Right forelimb (tissue), 1 donor: ENCODE results near the gene SLC35E1.
"Not testable (repeated sequence)": the region's sequence is repeated elsewhere in the genome, so short reads cannot be mapped to it uniquely, and the experiment has no call there.

Source experiments
- DNase-seq: peaks from one replicate; pipeline ENCODE4 v3.0.0-alpha.2; 2018

SLC35E1 gene

DNA sequence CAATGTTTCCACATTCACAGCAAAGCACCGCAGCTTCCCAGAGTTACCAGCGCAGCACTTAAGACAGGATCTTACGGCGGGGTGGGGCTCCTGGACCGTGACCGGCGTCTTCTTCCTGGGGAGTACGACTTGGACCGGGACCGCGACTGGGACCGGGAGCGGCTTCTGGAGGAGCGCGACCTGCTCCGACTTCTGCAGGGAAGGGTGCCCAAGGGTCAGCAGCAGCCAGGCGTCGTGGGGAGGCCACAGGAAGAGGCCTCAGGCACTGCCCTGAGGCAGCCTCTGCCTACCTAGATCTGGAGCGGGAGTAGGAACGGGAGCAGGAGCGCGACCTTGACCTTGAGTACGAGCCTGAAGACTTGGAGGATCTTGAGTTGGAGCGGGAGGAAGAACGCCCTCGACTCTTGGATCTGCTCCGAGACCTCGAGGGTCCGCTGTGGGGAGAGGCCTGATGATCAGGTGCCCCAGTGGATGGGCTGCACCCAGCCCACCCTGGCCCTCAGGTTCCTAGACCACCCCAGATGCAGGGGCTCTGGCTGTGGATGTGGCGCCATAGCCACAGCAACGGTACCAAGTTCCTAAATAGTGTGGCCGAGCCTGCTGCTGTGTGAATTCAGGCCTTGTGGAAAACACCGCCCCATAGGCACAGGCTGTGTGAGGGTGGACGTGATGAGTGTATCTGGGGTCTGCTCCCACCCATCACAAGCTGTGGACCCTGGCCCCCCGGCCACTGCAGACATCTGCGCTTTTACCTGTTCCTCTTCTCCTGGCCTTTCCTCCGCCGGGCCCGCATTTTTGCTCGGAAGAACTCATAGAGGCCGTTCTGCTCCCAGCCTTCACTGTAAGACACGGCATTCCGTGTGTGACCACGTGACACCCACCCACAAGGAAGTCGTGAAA is 51.9 kb downstream of the SLC35E1 start:
- no peak for DNase-seq

DNA sequence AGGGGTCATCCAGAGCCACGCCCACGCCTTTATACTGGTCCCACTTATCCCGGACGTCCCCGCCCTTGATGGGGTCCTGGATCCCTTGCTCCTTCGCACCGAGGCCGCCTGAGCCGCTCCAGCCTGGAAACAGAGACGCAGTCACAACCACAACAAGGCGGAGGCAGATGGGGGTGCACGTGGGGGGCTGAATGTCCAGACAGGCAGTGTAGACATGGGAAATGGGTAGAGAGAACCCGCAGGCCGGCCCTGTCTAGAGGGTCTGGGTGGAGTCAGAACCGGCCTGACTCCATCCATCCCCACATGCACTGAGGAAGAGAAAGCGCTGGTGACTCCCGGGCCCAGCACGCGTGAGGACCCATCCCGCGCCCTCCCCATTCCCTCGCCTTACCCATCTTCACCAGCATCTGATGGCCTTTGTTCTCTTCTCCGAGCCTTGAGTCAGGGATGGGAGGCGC is 53.0 kb downstream of the SLC35E1 start:
- DNase-seq: no peak

GRCh38 chr19:16518483-16519229 is 53.6 kb downstream of the SLC35E1 start:
- no peak for DNase-seq

GRCh38 chr19:16518061-16518460 is 54.2 kb downstream of the SLC35E1 start:
- no peak for DNase-seq

GRCh38 chr19:16516923-16517610 is 55.1 kb downstream of the SLC35E1 start:
- no peak for DNase-seq

GRCh38 chr19:16516381-16516780 is 55.8 kb downstream of the SLC35E1 start:
- DNase-seq: no peak

DNA sequence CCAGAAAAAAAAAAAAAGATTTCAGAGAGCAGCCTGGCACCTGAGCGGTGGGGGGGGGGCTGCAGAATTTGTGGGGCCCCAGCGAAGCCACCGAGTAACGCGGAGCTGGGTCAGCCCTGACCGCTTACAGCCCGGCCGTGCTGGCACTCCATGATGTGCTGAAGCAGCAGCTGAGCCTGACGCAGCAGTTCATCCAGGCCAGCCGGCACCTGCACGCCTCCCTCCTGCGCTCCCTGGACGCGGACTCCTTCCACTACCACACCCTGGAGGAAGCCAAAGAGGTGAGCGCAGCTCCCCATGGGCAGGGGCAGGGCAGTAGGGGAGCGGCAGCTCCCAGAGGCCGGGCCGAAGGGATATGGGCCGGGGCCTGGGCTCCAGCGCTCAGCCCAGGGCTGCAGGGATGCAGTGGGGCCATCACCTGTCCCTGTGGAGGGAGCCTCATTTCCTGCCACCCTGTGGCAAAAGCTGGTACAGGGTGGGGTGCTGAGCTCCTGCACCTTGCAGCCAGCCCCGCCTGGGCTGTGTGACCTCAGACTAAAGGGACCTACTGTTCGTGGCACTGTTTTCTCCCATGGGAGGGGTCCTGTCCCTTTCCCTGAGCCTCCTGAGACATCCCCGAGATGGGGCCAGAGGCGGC is 57.7 kb downstream of the SLC35E1 start:
- DNase-seq: no peak

DNA sequence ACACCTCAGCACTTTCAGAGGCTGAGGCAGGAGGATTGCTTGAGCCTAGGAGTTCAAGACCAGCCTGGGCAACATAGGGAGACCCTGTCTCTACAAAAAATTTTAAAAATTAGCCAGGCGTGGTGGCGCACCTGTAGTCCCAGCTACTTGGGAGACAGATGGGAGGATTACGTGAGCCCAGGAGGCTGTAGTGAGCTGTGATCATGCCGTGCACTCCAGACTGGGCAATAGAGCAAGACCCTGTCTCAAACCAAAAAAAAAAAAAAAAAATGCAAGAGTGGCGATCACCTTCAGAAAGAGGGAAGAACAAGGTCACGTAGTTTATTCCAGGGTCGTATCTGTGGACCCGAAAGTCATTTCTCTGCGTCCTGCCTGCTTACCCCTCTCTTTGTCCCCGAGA is 59.6 kb downstream of the SLC35E1 start:
- not testable (repeated sequence) for DNase-seq

- DNase-seq: peak; percentile 62
Measured at GRCh38 chr19:16509141-16510061, 62.8 kb downstream of the SLC35E1 start.

- no peak for DNase-seq
Measured at GRCh38 chr19:16508546-16508945, 63.7 kb downstream of the SLC35E1 start.

DNA sequence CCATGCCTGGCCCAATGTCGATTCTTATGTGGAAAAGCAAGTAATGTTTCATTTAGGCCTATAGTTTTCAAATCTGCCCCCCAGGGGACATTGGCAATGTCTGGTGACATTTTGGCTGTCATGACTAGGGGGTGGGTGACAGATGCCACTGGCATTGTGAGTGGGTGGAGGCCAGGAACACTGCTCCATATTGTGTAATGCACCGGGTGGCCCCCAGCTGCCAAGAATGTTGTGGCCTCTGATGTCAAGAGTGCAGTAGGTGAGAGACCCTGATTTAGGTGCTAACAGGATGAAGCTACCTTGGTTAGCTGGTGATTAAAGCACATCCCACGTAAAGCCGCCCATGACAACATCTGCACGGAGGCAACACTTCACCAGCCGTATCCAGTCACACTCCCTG is 65.3 kb downstream of the SLC35E1 start:
- no peak for DNase-seq

GRCh38 chr19:16506161-16506560 is 66.1 kb downstream of the SLC35E1 start:
- not testable (repeated sequence) for DNase-seq

- DNase-seq: no peak
Measured at GRCh38 chr19:16504271-16504670, 67.9 kb downstream of the SLC35E1 start.
